GM12864 (cell line): ENCODE results near the gene SCUBE1.

Experiments used
- DNase-seq: peaks from one replicate; pipeline ENCODE4 v3.0.0-alpha.2; 2011; ENCODE audit warnings: low read depth
- H3K4me3 ChIP-seq: 2 replicates; pipeline ENCODE4 v1.5.1; 2011; ENCODE audit warnings: mild to moderate bottlenecking, low read depth, low read length, control low read depth
- CTCF ChIP-seq: IDR thresholded peaks from 2 replicates; pipeline ENCODE4 v1.5.1; 2011; ENCODE audit warnings: low read depth, mild to moderate bottlenecking, moderate library complexity, low read length, control low read depth, inconsistent platforms; ENCODE audit errors: missing control alignments

The SCUBE1 gene

DNA sequence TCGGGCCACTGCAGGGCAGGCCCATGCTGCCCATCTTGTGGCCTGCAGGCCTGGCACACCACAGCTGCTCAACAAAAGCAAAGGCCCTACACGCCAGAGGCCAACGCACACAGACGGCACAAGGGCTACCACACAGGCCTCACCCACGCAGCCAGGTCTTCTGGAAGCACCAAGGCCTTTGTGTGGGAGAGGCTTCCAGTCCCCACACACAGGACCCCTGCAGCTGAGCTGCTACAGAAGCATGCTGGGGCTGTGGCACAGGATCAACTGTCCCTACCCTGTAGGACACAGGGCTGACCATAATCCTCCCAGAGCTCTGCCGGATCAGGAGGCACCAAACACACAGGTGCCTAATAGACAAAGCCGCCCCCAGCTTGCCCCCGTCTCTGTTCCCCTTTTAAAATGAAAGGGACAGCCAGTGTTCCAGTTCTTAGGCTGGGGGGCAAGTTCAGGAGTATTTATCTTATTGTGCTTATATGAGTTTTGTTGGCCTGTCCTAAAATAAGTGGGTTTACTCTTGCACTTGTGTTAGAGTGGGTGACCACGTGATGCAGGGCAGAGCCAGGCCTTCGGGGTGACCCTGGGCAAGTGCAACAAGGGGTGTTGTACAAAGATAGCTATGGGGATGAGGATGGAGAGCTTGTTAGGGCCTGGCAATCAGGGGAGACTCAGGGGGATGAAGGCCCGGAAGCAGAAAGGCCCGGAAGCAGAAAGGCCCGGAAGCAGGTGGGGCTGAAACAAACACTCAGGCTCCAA lies 161.7 kb downstream of the SCUBE1 start:
- no peak for DNase-seq
- no peak for TF ChIP-seq CTCF
- H3K4me3 ChIP-seq: no peak overlapping the region

GRCh38 chr22:43180670-43181069 lies 162.5 kb downstream of the SCUBE1 start:
- no peak for DNase-seq
- TF ChIP-seq CTCF: no peak
- H3K4me3 ChIP-seq: no peak overlapping the region

DNA sequence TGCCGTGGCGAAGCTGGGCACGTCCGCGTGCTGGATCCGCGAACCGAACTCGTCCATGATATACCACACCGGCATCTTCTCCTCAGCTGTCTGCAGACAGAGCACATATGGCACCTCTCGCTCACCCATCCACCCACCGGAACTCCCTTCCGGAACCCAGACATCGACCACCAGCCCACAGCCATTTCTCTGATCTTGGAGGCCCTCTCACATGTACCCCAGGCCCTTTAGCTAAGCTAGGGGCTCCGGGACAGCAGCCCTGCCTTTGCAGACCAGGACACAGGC lies 163.3 kb downstream of the SCUBE1 start:
- DNase-seq: no peak
- H3K4me3 ChIP-seq: no peak overlapping the region
- TF ChIP-seq CTCF: no peak

DNA sequence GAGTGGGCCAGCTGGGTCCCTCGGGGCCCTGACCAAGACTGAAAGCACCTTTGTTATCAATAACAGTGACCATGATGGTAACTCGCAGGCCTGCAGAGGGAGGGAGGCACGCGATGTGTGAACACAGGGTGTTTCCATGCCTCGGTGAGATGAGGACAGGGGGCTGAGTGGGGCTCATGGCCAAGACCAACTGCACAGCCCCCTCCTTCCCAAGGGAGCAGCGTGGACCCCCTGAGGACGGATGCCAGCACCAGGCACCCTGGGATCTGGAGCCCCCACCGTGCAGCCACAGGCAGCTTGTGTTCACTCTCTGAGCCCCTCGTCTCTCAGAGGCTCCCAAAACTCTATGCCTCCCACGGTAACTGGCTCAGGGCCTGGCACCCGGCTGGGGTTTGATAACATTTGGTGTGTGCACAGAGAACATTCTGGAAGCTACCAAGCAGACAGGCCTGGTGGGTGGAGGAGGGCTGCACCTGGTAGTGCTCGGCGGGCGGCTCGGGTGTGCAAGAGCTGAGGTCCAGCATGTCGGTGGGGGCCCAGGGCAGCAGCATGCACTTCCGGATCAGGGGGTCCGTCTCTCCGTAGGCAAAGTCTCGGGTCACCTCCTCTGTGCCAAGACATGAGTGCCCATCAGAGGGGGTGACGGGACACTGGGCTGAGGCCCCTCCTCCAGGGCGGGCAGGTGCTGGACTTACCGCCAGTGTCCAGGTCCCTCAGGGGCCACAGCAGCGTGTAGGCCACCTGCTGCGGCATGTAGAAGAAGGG lies 163.8 kb downstream of the SCUBE1 start:
- no peak for TF ChIP-seq CTCF
- DNase-seq: no peak
- H3K4me3 ChIP-seq: no peak overlapping the region

DNA sequence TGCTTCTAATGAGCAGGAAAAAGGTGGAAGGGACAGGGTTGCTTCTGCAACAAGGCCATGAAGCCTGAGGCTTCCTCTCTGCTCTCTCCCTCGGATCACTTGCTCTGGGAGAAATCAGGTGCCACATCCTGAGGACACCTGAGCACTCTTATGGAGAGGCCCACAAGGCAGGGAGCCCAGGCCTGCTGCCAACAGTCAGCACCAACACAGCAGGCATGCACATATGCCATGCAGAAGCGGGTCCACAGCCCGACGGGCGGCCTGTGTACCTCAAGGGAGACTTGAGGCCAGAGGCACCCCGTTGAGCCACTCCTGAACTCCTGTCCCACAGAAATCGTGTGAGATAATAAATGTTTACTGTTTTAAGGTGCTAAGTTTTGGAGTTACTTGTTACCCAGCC lies 165.7 kb downstream of the SCUBE1 start:
- DNase-seq: no peak
- TF ChIP-seq CTCF: no peak
- no peak overlapping the region for H3K4me3 ChIP-seq

- H3K4me3 ChIP-seq: no peak overlapping the region
- TF ChIP-seq CTCF: no peak
- no peak for DNase-seq
These were observed 167.1 kb downstream of the SCUBE1 start for GRCh38 chr22:43176090-43176489.

- DNase-seq: no peak
- TF ChIP-seq CTCF: no peak
- no peak overlapping the region for H3K4me3 ChIP-seq
These were observed 168.1 kb downstream of the SCUBE1 start for GRCh38 chr22:43174941-43175531.
